ENCODE results near the gene RETREG2. TPM values are rescaled to one million over a fixed set of nuclear protein-coding genes. Genes with fewer than 3 reads are reported as not detected.

Gene RETREG2
- total and polyA plus RNA-seq, 2 of the 8 experiments (the other 6 are each of a cell fraction or from before 2014, with no cell fraction given), result 51.3 to 67.4 TPM

GRCh38 chr2:219218732-219219701, 40.9 kb downstream of the RETREG2 start, which contains the start of gene ABCB6 (continued):
- TF ChIP-seq RBBP5 (IDR thresholded peaks at IDR 0.05; ENCODE audit: borderline replicate concordance, low read depth, low read length), result 0 out of 2 replicates have a peak, but pooled peaks have one; percentile 43

All from H1 (cell line).